AML-193 (cell line): ENCODE measurements around the gene UGT2B17.
"Not testable (repeated sequence)": the region's sequence is repeated elsewhere in the genome, so short reads cannot be mapped to it uniquely, and the experiment has no call there.

Source experiments
- DNase-seq, 2 experiments: peaks; one replicate each; lab custom pipeline; 2025; lab: John Stamatoyannopoulos, UW

Gene UGT2B17

DNA sequence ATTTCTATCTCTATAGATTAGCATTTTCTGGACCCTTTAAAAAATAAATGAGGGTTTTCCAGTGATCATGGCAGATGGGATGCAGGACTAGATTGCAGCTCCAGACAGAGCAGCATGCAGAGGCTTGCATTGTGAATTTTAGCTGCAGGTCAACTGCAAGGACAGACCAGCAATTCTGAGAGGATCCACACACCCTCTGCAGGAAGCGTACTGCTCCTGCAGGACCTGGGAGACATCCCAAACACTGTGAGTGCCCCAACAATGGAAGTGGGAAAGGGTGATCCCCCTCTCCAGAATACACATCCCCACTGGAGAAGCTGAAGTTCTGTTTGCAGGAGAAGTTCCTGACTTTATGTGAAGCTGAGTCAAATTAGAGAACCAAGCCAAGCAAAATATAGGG is 7.1 kb downstream of the UGT2B17 start:
- not testable (repeated sequence) for DNase-seq

DNA sequence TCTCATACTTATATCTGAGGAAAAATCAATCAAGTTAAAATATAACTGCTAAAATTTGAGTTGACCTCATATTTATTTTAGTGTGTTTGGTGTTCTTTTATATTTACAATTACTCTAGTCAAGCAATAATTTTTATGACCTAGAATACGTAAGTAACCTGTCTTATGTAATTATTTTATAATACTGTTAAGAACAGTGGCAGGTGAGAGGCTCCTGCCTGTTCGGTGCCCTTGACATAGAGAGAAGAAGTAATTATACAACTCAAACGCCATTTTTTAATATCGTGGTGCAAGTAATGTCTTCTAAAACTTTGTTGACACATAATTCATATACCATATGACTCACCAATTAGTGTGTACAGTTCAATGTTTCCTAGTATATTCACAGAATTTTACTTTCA is 7.6 kb downstream of the UGT2B17 start:
- DNase-seq, result not testable (repeated sequence)

DNA sequence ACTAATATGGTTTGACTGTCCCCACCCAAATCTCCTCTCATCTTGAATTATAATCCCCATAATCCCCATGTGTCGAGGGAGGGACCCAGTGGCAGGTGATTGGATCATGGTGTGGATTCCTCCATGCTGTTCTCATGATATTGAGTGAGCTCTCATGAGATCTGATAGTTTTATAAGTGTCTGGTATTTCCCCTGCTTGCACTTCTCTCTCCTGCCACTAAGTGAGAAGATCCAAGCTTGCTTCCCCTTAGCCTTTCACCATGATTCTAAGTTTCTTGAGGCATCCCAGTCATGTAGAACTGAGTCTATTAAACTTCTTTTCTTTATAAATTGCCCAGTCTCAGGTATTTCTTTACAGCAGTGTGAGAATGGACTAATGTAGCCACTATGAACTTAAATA is 9.8 kb downstream of the UGT2B17 start:
- not testable (repeated sequence) for DNase-seq

DNA sequence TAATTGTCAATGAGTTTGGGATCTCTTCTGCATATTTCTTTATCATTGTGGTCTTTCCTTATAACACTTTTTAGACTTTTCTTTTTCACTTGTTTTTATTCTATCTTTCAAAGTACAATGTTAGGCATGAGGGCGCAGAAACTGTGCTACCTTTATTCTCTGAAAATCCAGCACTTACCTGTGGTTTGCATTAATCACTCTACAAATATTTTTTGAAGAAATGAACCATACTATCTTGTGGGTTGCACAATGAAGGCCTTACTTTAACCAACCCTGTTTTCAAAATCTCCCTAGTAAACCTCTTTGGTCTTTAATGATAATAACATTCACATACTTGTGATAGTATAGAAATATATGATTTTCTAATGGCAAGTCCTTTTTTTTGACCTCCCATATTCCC is 11.0 kb downstream of the UGT2B17 start:
- not testable (repeated sequence) for DNase-seq

DNA sequence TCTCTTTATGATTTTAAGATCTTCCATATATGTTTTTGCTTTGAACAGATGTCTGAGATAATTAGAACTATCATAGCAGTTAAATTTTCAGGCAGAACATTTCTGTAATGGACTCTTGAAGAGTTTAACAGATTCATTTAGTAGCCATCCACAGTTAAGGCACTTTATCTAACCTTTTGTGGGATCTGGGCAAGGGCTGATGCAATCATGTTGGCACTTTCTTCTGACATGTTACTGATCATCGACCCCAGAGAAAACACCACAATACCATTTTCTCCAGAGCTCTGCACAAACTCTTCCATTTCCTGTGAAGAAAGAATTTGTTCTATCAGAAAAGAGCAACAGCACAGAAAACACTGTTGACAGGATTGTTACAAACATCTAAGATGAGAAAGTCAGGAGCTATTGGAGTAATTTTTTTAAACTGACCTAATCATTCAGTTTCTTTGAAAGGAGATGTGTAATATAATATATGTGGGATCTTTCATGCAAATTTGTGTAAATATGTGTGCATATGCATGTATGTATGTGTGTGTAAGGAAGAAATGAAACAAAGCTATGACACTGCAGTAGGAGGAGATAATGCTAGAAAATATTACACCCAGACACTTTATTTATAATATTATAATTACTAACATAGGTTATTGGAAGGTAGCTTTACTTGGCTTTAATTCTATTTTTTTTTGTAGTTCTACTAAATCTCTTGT is 15.6 kb downstream of the UGT2B17 start:
- DNase-seq, result not testable (repeated sequence)

DNA sequence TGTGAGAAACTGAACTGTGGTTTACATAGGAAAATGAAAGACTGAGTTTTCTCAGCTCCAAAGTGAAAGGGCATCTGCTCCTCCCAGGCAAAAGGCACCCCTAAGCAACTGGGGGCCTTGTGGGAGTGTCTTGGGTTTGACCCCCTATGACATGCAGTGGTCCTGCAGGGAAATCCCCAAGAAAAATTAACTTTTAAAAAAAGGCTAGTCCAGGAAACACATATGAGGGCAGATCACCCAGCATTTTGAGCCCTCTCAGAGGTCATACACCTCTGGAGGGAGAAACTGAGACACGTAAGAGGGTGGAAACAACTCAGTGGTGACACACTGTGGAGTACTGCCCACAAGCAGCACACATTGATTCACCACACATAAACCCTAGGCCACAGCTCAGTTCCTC is 22.3 kb downstream of the UGT2B17 start:
- not testable (repeated sequence) for DNase-seq

DNA sequence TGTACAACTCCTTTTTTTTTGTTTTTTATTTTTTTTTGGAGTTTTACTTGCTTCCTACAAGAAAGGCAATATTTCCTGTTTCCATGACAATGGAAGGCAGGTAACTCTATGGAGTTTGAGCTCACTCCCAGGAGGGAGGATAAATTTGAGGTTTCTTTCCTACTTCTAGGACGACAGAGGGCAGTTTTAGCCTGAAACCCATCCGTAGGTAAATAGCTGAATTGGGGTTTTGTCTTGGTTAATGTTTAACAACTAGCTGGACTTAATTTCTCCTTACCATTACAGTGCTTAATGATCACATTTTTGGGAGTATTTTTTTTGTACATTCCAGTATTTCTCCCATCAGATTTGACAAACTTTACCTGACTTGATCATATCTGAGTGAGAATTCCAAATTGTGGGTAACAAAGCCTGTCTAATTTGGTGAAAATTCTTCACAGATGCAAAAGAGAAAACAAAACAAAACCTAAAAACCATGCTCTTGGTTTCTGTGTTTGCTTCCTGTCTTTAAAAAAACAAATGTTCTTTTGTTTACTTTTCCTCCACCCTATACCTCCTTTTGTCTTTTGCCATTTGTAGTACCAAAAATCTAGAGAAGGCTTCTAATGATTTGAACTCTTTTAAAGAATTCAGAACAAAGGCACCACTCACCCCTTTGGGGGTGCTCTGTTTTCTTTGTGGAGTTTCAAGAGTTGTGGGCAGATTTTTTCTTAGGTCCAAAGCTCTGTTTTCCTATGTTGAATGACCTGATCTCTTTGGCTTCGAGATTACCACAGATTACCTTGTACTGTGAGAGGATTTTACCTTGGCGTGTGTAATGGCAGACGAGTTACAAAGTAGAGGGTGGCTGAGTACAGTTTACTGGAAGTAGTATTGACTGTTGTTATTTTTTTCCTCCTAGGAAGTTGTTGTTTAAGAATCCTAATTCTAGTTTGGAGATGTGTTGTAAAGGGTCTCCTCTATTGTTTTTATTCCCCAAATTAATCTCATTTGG is 23.0 kb downstream of the UGT2B17 start:
- DNase-seq, result not testable (repeated sequence)

DNA sequence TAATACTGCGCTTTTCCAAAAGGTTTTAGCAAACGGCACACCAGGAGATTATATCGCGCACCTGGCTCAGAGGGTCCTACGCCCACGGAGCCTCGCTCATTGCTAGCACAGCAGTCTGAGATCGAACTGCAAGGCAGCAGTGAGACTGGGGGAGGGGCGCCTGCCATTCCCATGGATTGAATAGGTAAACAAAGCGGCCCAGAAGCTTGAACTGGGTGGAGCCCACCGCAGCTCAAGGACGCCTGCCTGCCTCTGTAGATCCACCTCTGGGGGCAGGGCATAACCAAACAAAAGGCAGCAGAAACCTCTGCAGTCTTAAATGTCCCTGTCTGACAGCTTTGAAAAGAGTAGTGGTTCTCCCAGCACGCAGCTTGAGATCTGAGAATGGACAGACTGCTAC is 33.4 kb downstream of the UGT2B17 start:
- DNase-seq, result not testable (repeated sequence)

DNA sequence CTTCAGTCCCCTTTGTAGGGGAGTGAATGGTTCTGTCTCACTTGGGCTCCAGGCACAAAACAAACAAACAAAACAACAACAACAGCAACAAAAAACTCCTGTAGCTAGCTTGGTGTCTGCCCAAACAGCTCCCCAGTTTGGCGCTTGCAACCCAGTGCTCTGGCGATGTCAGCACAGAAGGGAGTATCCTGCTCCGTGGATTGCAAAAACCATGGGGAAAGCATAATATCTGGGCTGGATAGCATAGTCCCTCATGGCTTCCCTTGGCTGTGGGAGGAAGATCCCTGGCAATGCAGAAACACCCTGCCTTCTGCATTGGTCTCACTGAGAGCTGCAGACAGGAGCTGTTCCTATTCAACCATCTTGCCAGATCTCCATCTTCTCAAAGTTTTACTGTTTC is 39.7 kb downstream of the UGT2B17 start:
- DNase-seq, result no peak

DNA sequence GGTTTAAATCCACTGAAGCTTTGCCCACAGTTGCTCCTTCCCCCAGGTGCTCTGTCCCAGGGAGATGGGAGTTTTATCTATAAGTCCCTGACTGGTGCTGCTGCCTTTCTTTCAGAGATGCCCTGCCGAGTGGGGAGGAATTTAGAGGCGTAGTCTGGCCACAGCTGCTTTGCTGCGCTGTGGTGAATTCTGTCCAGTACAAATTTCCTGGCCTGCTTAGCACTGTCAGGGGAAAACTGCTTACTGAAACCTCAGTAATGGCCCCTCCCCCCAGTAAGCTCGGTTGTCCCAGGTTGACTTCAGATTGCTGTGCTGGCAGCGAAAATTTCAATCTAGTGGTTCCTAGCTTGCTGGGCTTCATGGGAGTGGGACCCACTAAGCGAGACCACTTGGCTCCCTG is 40.1 kb downstream of the UGT2B17 start:
- DNase-seq, result no peak

DNA sequence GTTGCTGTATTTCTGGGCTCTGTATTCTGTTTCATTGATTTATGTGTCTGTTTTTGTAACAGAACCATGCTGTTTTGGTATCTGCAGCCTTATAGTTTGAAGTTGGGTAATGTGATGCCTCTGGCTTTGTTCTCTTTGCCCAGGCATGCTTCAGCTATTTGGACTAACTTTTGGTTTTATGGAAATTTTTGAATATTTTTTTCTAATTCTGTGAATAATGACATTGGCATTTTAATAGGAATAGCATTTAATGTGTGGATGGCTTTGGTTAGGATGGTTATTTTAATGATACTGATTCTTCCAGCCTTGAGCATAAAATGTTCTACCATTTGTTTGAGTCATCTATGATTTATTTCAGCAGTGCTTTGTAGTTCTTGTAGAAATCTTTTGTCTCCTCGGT is 53.9 kb downstream of the UGT2B17 start:
- DNase-seq, result not testable (repeated sequence)

DNA sequence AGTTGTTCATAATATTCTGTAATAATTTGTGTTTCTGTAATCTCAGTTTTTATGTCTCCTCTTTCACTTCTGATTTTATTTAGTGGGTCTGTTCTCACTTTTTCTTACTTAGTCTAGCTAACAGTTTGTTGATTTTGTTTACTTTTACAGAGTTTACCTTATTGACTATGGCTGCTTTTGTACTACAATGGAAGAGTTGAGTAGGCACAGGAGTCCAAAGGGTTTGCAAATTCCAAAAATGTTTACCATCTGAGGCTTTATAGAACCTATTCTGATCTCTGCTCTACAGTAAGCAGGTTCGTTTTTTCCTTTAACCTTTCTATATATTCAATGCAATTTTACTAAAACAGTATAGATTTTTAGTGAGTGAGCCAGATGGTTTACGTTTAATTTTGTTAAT is 55.1 kb downstream of the UGT2B17 start:
- no peak for DNase-seq

DNA sequence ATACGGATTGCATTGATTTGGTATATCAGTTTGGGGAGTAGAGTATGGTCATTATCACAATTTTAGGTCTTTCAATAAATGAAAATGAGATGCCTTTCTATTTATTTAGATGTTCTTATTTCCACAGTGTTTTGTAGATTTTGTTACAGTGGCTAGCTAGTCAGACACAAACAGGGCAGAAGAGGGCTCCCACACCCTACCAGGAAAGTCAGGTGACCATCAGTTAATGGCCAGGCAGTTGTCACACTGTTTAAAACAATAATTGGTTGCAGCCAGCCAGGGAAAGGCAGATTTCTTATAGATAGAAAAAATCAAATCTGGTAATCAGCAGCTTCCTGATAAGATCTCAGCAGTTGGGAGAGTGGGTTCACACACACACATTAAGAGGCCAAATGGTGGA is 57.2 kb downstream of the UGT2B17 start:
- no peak for DNase-seq

DNA sequence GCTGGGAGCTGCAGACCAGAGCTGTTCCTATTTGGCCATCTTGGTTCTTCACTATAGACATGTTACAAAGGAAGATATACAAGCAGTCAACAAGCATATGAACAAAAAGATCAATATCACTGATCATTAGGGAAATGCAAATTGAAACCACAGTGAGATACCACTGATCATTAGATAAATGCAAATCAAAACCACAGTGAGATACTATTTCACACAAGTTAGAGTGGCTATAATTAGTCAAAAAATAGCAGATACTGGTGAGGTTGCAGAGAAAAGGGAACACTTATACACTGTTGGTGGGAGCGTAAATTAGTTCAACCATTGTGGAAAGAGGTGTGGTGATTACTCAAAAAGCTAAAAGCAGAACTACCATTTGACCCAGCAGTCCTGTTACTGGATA is 70.7 kb downstream of the UGT2B17 start:
- not testable (repeated sequence) for DNase-seq

DNA sequence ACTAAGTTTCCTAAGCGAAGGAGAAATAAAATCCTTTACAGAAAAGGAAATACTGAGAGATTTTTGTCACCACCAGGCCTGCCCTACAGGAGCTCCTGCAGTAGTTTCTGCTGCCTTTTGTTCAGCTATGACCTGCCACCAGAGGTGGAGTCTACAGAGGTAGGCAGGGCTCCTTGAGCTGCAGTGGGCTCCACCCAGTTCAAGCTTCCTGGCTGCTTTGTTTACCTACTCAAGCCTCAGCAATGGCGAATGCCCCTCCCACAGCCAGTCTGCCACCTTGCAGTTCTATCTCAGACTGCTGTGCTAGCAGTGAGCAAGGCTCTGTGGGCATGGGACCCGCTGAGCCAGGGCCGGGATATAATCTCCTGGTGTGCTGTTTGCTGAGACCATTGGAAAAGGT is 71.3 kb downstream of the UGT2B17 start:
- DNase-seq, result not testable (repeated sequence)

DNA sequence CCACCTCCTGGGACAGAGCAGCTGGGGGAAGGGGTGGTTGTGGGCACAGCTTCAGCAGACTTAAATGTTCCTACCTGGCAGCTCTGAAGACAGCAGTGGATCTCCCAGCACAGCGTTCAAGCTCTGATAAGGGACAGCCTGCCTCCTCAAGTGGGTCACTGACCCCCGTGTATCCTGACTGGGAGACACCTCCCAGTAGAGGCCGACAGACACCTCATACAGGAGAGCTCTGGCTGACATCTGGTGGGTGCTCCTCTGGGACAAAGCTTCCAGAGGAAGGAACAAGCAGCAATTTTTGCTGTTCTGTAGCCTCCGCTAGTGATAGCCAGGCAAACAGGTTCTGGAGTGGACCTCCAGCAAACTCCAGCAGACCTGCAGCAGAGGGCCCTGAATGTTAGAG is 72.7 kb downstream of the UGT2B17 start:
- DNase-seq, result not testable (repeated sequence)

DNA sequence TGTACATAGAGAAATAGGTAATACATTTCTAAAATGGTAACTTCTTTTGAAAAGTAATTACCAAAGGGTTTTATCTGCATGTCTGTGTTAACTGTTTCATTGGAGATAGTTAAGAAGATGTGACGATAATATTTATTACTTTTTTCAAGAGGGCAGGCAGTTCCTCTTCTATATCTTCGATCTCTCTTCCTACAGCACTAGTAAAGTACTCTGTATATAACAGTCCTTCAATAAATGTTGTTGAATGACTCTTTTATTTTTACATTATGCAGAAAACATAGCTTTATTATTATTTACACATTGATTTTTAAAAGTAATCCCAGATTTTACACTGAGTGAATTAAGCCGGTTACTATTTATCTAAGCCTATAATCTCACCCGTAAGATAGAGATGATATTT is 77.1 kb downstream of the UGT2B17 start:
- DNase-seq, result no peak

DNA sequence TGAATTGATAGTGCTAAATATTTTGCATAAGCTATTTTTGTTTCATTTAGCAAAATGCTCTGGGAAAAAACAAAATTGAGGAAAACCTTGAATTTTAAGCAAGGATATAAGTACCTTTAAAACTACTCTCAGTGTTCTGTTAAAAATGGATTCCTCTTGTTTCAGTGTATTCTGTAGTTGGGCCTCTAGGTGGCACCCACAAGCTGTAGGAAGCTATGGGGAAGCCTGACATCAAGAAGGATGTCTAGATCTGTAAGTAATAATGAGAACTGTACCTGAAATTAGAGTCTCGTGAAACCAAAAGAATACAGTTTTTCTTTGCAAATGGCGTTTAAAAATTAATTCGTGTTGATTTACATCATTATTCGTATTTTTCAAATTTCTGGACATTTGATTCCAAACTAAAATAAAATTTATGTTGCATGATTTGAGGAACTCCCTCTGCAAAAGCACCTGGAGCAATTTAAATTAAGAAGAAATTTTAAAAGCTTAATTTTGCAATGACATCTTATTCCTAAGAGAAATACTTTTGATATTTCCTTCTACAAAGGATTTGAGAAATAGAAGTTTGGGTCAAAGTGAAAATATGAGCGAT is 77.6 kb downstream of the UGT2B17 start:
- DNase-seq, result peak; percentile 30 to 40

DNA sequence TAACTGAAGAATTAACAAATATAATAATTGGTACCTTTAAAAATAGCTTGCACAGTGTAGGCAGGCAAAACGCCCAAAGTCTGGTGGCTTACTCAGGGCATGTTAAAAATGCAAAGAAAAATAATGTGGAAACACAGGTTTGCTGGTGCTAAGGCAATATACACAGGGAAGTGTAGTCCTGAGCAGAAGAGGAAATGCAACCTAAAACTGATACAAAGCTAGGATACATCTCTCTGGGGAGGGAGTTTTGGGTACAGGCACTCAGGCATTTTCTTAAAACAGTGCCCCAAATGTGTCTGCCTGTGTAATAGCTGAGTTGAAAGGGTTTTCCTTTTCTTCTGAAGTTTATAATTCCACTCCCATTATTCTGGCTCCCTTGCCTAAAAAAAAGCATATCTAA is 81.4 kb downstream of the UGT2B17 start:
- no peak for DNase-seq

DNA sequence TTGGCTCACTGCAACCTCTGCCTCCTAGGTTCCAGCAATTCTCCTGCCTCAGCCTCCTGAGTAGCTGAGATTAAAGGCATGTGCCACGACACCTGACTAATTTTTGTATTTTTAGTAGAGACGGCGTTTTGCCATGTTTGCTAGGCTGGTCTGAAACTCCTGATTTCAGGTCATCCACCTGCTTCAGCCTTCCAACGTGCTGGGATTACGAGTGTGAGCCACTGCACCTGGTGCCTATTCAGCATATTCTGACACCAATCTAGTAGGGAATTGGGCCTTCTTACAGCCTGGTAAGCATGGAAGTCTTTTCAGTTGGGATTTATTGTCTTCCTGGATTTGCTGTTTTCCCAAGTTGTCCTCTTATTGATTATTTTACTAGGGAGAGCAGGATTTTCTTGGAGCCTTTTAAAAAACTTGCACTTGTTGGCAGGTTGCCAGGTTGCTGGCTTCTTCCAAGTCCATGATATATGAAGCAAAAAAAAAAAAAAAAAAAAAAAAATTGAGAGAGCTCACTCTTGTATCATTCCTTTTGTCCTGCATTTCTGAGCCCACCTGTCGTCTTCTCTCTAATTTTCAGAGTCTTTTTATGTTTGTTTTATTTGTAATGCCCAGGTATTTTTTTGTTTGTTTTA is 85.2 kb downstream of the UGT2B17 start:
- DNase-seq, result no peak

DNA sequence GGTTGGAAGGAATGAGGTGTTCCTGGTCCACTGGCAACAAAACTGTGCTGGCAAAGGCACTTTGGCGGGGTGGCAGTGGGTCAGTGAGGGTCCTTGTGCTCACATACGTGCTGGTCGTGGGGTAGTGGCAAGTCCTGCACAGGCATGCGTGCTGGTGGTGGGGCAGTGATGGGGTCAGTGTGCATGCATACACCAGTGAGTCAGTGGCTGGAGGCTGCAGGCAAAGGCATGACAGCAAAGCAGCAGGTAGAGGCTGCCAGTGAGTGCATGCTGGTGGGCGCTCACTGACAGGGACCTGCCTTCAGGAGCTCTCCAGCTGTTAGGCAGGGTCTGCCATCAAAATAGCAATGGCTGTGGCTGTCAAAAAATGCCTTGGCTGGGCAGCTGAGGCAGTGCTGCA is 86.8 kb downstream of the UGT2B17 start:
- DNase-seq, result no peak
